GM12878 (cell line): Measurements from ENCODE around the gene PHF11. TPM values are rescaled to one million over a fixed set of nuclear protein-coding genes. Genes with fewer than 3 reads are reported as not detected.

ENCODE experiments used
- ATAC-seq: fragments of 200-7000 bp; cut with Tn5 transposase; 3 replicates; pipeline ENCODE4 v1.9.1; 2020; ENCODE audit warnings: mild to moderate bottlenecking, moderate library complexity
- BruUV-seq: library from RNA; stranded (reverse); fragments of 400-500 nt; replicated peaks from 2 replicates; lab custom pipeline; 2021; lab: Mats Ljungman, UMichigan
- CTCF ChIA-PET: fragments of 300-600 bp; sonication (Branson Sonifier 250); formaldehyde crosslinking; extraction: SDS; loops from one replicate; lab custom pipeline; 2021; ENCODE audit warnings: inconsistent platforms; lab: Yijun Ruan, JAX
- POLR2A ChIA-PET: fragments of 350-600 bp; formaldehyde crosslinking; extraction: SDS; loops from one replicate; lab custom pipeline; 2021; ENCODE audit warnings: inconsistent platforms; lab: Charles Lee
- RAD21 ChIA-PET: fragments of 300-600 bp; sonication (Branson Sonifier 250); formaldehyde crosslinking; loops from one replicate; lab custom pipeline; 2023; ENCODE audit warnings: antibody characterized with exemption; ENCODE audit not compliant: unreplicated experiment; lab: Charles Lee
- SMC1A ChIA-PET: fragments of 300-600 bp; sonication (Branson Sonifier 250); formaldehyde crosslinking; loops from one replicate; lab custom pipeline; 2023; ENCODE audit not compliant: unreplicated experiment, uncharacterized antibody; lab: Charles Lee
- DNase-seq: peaks from one replicate; pipeline ENCODE4 v3.0.0-alpha.2; 2011; ENCODE audit warnings: low read depth, low spot score
- FAIRE-seq: peaks from 3 replicates; lab custom pipeline; 2011; peaks lifted over from hg19 to GRCh38; lab: Jason Lieb, UNC
- H2AFZ ChIP-seq: 2 replicates; pipeline ENCODE4 v1.6.0; 2011; ENCODE audit warnings: low read depth, low read length, control low read depth; ENCODE audit not compliant: control insufficient read depth
- H3K27ac ChIP-seq: 2 replicates; pipeline ENCODE4 v1.5.1; 2011; ENCODE audit warnings: control low read depth; ENCODE audit not compliant: control insufficient read depth, insufficient read depth
- H3K27me3 ChIP-seq, 2 experiments: replicated peaks in 1 of 2; 2 replicates each; pipeline versions ENCODE4 v1.6.0 to v1.6.1; 2011; ENCODE audit warnings: low read length in 1 of 2; ENCODE audit not compliant: control insufficient read depth in 2 of 2, insufficient read depth in 2 of 2
- H3K36me3 ChIP-seq, 2 experiments: 2 replicates each; pipeline ENCODE4 v1.5.1; 2011; ENCODE audit warnings: low read length in 1 of 2; ENCODE audit not compliant: control insufficient read depth in 2 of 2, insufficient read depth in 2 of 2
- H3K4me1 ChIP-seq: 2 replicates; pipeline ENCODE4 v1.6.1; 2011; ENCODE audit warnings: mild to moderate bottlenecking, low read length, moderate library complexity, mixed read lengths; ENCODE audit not compliant: control insufficient read depth, insufficient read depth
- H3K4me2 ChIP-seq: 2 replicates; pipeline ENCODE4 v1.6.0; 2011; ENCODE audit warnings: control low read depth; ENCODE audit not compliant: control insufficient read depth, insufficient read depth
- H3K4me3 ChIP-seq: fragments of 200-600 bp; sonication (generic); 2 replicates; pipeline ENCODE4 v1.5.1; 2016
- H3K79me2 ChIP-seq: 2 replicates; pipeline ENCODE4 v1.6.0; 2011; ENCODE audit warnings: low read length; ENCODE audit not compliant: control insufficient read depth, insufficient read depth
- H3K9ac ChIP-seq: 2 replicates; pipeline ENCODE4 v1.8.0; 2011; ENCODE audit warnings: low read length, control low read depth, mixed read lengths; ENCODE audit not compliant: control insufficient read depth, insufficient read depth
- H3K9me3 ChIP-seq: replicated peaks from 3 replicates; pipeline ENCODE4 v1.5.1; 2011; ENCODE audit warnings: mild to moderate bottlenecking, low read length; ENCODE audit not compliant: control insufficient read depth, insufficient read depth
- H4K20me1 ChIP-seq: 2 replicates; pipeline ENCODE4 v1.6.0; 2011; ENCODE audit not compliant: control insufficient read depth, insufficient read depth
- BACH1 ChIP-seq: fragments of 450-650 bp; IDR thresholded peaks from 2 replicates; pipeline ENCODE4 v1.6.1; 2017; ENCODE audit warnings: mild to moderate bottlenecking, borderline replicate concordance
- CEBPZ ChIP-seq: fragments of 150-350 bp; IDR thresholded peaks from 2 replicates; pipeline ENCODE4 v1.6.1; 2016; ENCODE audit warnings: low read depth, low read length
- DPF2 ChIP-seq: fragments of 450-650 bp; IDR thresholded peaks from 2 replicates; pipeline ENCODE4 v1.6.1; 2017; ENCODE audit warnings: mild to moderate bottlenecking
- EZH2 ChIP-seq: IDR thresholded peaks from 2 replicates; pipeline ENCODE4 v1.6.1; 2012; ENCODE audit warnings: low read depth, mild to moderate bottlenecking, control low read depth, inconsistent platforms, low read length, borderline replicate concordance; ENCODE audit not compliant: control insufficient read depth
- HDAC2 ChIP-seq: fragments of 200-600 bp; sonication (generic); IDR thresholded peaks from 2 replicates; pipeline ENCODE4 v1.6.1; 2017
- HDGF ChIP-seq: fragments of 450-650 bp; IDR thresholded peaks from 2 replicates; pipeline ENCODE4 v1.6.1; 2016; ENCODE audit warnings: antibody characterized with exemption
- IKZF2 ChIP-seq, 2 experiments: fragments of 450-650 bp; IDR thresholded peaks; 2 replicates each; pipeline ENCODE4 v1.6.1; 2017; ENCODE audit warnings: mild to moderate bottlenecking in 2 of 2, moderate library complexity in 2 of 2
- JUND ChIP-seq: IDR thresholded peaks from 2 replicates; pipeline ENCODE4 v1.6.1; 2012; ENCODE audit warnings: low read depth, mild to moderate bottlenecking, low read length, improper control_type of control experiment, moderate library complexity
- KDM1A ChIP-seq: fragments of 200-600 bp; sonication (generic); IDR thresholded peaks from 2 replicates; pipeline ENCODE4 v1.6.1; 2016; ENCODE audit warnings: borderline replicate concordance
- MAX ChIP-seq: IDR thresholded peaks from 2 replicates; pipeline ENCODE4 v1.6.1; 2012; ENCODE audit warnings: low read depth, low read length, improper control_type of control experiment
- POLR2AphosphoS2 ChIP-seq: IDR thresholded peaks from 2 replicates; pipeline ENCODE4 v1.6.1; 2011; ENCODE audit warnings: low read depth, mild to moderate bottlenecking, low read length, improper control_type of control experiment, moderate library complexity
- POU2F2 ChIP-seq: IDR thresholded peaks from 3 replicates; pipeline ENCODE4 v1.6.1; 2011; ENCODE audit warnings: low read depth, mild to moderate bottlenecking, low read length, borderline replicate concordance
- ZNF592 ChIP-seq: fragments of 450-650 bp; IDR thresholded peaks from 2 replicates; pipeline ENCODE4 v1.6.1; 2017; ENCODE audit warnings: mild to moderate bottlenecking, moderate library complexity
- WGBS: methylation state at CpG from one replicate; pipeline ENCODE4 v1.1.6; 2016; ENCODE audit warnings: low lambda C conversion rate; ENCODE audit not compliant: insufficient replicate concordance, insufficient coverage; ENCODE audit errors: missing lambda C conversion rate; 5-methylcytosine and 5-hydroxymethylcytosine counted together
- in situ Hi-C: fragments of 300-500 bp; cut with MboI; formaldehyde crosslinking; loops from 9 replicates; pipeline ENCODE4 v1.14.3; 2018; ENCODE audit warnings: mixed read lengths
- intact Hi-C: fragments of 100-400 bp; cut with micrococcal nuclease; formaldehyde crosslinking; loops from one replicate; pipeline ENCODE4 v1.14.2; 2022; ENCODE audit not compliant: unreplicated experiment
- polyA plus RNA-seq, 11 experiments: library from polyadenylated mRNA; depleted of rRNA in 4 of 11; unstranded in 6 of 11; stranded (reverse) in 5 of 11; fragments of >200 nt; fragmentation: Nextera tagmentation in 4 of 11; fragmentation: Illumina TruSeq in 1 of 11; extraction: Ambion mirVana in 4 of 11; extraction: Trizol in 1 of 11; gene quantifications; 1 replicate in 1 of 11; 2 replicates in 10 of 11; pipeline versions ENCODE4 v1.2.1 to v1.2.3, GENCODE V29; 2011 to 2016; ENCODE audit warnings: inconsistent platforms in 2 of 11, missing spikeins in 2 of 11, low read depth in 1 of 11
- total RNA-seq, 4 experiments: library from RNA; depleted of rRNA in 3 of 4; stranded (reverse); fragments of >200 nt in 3 of 4; fragmentation: Illumina TruSeq in 1 of 4; extraction: Trizol in 1 of 4; gene quantifications; 2 replicates each; pipeline versions ENCODE4 v1.2.1 to v1.2.3, GENCODE V29; 2013 to 2021

PHF11 gene
- total and polyA plus RNA-seq, 10 of the 15 experiments (the other 5 are each of a cell fraction or from before 2014, with no cell fraction given) = 16.9 to 77.3 (median 32.7) TPM

- TF ChIP-seq CEBPZ = no peak
- TF ChIP-seq ZNF592 = no peak
- TF ChIP-seq HDGF = no peak
- no peak for TF ChIP-seq MAX
Measured at GRCh38 chr13:49546561-49546960, 50.8 kb downstream of the PHF11 start (continued).

GRCh38 chr13:49549289-49549688 is 53.5 kb downstream of the PHF11 start:
- Histone ChIP-seq H3K4me2 (no peak overlapping the region), H2AFZ (no peak overlapping the region)
- ChIA-PET RAD21 (no interaction called here), CTCF (no interaction called here)
- no peak for TF ChIP-seq IKZF2 (IDR thresholded peaks at IDR 0.05)
- no peak for TF ChIP-seq BACH1
- no peak for TF ChIP-seq POU2F2
- TF ChIP-seq JUND = no peak
- TF ChIP-seq HDAC2 = no peak
- TF ChIP-seq EZH2 = no peak
- TF ChIP-seq POLR2AphosphoS2 = no peak
- TF ChIP-seq KDM1A = no peak
- TF ChIP-seq DPF2 = no peak
- TF ChIP-seq, all 136 proteins: peak for 0
- Histone ChIP-seq H3K36me3 (peaks cover 0 to 14% of the 10 kb centered on the region in 2 experiments), H3K27ac (no peak overlapping the region), H3K27me3 (no peaks in the 10 kb centered on the region), H4K20me1 (no peaks in the 10 kb centered on the region), H3K9ac (no peak overlapping the region), H3K4me3 (no peak overlapping the region), H3K4me1 (no peaks in the 10 kb centered on the region), H3K9me3 (no peaks in the 10 kb centered on the region), H3K79me2 (no peaks in the 10 kb centered on the region)
- BruUV-seq = no TSS peak
- intact Hi-C loops (no loop called here), in situ Hi-C loops (no loop called here)
- 84% methylated on average over 15 of the region's 15 CpGs for WGBS
- DNase-seq (no peak), ATAC-seq (no peak), FAIRE-seq (no peak)
- ChIA-PET POLR2A (no interaction called here), SMC1A (no interaction called here)
